NCI-H2029 treated with DMSO at 0.1 percent for 48 hours (cell line): ENCODE measurements around the gene MND1.

Experiments used
- DNase-seq: peaks from one replicate; lab custom pipeline; 2025; lab: John Stamatoyannopoulos, UW

MND1 gene, protein sequence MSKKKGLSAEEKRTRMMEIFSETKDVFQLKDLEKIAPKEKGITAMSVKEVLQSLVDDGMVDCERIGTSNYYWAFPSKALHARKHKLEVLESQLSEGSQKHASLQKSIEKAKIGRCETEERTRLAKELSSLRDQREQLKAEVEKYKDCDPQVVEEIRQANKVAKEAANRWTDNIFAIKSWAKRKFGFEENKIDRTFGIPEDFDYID

DNA sequence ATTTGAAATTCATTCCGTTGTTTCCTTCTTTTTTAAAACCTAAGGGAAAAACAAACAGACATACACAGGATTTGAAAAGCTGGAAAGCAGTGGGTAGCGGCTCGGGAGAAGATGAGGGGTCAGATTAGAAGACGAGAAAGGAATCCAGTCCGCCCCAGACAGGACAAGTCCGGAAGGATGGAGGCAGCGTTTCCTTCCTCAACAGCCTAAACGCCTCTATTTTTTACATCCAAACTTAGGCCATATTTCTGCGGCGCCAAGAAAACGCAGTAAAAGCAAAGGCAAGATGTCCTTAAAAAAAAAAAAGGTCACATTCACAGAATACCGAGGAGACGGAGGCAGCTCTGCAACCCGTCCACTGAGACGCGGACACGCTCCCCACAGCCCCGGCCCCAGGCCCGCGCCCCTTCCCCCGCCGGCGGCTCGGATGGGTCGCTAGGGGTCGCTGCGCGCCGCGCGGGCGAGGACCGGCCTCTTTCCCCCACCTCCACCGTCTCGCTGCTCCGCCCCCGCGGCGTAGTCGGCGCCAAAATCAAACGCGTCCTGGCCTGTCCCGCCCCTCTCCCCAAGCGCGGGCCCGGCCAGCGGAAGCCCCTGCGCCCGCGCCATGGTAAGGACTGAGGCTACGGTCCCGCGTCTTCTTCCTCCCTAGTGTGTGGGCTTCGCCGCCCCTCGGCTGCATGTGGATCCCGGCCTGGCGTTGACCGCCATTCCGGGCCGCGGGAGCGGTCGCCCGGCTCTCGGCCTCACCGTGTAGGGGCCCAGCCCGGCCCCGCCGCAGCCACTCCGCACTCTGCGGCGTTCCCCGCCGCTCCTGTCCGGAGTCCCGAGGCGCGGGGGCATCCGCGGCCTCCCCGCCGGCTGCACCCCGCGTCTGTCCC is at the start of gene MND1:
MND1 (plus strand) TSS at position 558 of the 881 bp plus-strand sequence; CDS start at position 608, 50 bp downstream.
- DNase-seq: peak; percentile 15

DNA sequence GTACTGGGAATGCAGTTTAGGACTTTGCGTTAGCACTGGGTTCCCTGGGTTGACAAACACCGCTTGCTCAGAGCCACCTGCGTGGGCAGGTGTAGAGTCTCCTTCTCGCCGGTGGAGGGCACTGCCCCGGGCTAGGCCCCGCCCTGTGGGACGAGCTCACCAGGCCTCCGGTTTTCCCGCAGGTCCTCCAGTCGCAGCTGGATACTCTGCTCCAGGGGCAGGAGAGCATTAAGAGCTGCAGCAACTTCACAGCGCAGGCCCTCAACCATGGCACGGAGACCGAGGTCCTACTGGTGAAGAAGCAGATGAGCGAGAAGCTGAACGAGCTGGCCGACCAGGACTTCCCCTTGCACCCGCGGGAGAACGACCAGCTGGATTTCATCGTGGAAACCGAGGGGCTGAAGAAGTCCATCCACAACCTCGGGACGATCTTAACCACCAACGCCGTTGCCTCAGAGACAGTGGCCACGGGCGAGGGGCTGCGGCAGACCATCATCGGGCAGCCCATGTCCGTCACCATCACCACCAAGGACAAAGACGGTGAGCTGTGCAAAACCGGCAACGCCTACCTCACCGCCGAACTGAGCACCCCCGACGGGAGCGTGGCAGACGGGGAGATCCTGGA is 49.2 kb upstream of the MND1 start:
- DNase-seq: no peak

GRCh38 chr4:153296040-153296823 is 48.3 kb upstream of the MND1 start:
- DNase-seq: no peak

GRCh38 chr4:153297116-153297515 is 47.4 kb upstream of the MND1 start:
- DNase-seq: no peak

DNA sequence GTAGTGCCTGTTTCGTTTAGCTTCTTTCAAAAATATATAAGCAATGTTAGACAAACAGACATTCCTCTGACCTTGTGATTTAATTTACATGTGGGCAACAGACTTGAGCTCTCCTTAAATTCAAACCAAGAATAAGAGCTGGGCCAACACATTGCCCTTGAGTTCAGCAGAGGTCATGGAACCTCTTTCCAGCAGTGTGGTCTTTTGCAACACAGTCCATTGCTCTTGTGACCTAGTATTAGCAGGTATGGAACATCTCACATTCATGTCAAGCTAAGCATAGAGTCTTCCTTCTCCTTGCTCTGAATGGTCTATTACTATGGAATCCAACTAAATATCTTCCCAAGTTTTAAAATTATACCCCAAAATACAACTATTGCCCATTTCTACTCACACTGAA is 33.7 kb upstream of the MND1 start:
- DNase-seq: no peak

DNA sequence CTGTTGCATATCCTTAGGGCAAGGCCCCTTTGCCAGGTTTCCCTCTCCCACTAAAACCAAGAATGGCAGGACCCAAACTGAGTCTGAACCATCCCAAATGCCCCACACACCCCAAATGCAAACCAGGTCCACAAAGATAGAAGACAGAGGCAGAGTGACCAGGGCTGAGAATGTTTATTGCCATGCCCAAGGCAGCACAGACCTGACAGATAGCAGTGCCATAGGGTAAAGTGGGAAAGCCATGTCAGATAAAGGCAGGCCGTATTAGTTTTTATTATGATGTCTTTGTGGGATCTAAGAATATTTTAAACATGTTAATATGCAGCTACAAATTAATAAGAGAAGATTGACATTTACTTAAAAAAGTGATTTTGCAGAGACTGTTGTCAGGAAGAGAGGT is 29.6 kb upstream of the MND1 start:
- no peak for DNase-seq

DNA sequence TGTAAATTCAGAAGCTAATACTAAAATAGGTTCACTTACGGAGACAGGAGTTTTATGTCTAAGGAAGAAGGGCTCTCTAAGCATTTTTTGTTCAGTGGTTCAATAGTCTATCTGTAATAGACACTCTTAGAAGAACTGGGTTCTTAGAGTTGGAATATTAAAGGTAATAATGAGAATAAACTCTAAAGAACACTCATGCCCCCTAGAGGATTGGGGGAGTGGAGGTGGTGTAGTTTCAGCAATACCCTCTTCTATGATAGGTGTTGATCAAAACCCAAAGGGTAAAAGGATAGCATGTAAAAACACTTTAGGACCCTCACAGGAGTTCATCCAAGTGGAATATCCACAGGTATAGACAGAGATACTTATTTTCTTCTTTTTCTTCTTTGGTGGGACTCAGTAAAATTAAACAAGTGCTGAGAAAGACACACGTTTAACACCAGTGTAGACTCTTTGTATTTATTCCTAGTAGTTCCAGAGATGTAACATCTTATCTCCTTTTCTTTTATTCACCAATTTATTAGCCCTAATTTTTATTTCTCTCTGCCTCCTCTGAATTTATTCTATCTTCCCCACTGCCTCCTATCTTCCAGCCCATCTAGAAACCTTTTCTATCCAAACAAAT is 25.7 kb upstream of the MND1 start:
- DNase-seq: peak; percentile 23

DNA sequence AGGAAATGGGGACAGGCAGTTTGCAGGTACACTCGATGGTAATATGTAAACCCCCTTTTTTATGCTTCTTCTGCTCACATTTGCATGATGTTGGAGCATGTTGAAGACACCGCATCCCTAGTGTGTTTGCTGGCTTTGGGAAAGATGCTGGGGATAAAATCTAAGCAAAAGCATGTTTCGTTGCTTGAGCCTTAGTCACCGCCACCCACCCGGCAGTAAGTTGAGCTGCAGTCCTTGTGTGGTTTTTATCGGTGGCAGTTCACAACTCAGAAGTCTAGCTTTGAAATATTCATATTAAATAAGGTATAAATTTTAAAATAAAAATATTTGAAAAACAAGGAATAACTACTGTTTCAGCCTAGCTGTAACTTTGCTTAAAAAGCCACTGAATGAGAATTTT is 21.7 kb upstream of the MND1 start:
- DNase-seq: no peak

GRCh38 chr4:153324046-153324445 is 20.4 kb upstream of the MND1 start:
- DNase-seq: no peak

DNA sequence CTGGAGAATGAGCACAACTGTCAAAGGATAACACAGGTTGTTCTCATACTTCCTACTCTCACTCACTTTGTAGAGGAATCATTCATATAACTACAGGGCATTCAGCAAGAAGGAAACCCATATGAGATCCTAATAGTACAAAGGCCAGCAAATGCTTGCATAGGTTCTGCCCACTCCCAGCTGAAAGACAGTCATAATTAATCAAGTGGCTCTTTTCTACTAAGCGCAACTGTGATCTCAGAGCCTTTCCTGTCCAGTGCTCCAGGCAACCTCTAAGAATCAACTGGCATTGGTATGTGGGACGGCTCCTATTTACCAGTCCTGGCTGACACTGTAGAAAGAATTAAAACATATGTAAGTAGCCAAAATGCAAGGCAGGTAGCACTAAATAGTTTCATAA is 18.9 kb upstream of the MND1 start:
- DNase-seq: no peak

DNA sequence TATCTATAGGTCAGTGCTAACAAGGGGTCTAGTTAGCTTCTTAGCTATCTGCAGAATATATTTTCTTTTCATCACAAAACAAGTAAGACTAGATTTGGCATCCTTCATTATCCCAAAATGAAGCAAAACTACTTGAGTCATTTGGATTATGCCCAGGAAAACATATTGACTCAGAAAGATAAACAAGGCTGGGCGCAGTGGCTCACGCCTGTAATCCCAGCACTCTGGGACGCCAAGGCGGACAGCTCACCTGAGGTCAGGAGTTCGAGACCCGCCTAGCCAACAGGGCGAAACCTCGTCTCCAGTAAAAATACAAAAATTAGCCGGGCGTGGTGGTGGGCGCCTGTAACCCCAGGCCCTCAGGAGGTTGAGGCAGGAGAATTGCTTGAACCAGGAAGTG is 18.0 kb upstream of the MND1 start:
- no peak for DNase-seq

- DNase-seq: no peak
Measured at GRCh38 chr4:153327247-153327646, 17.2 kb upstream of the MND1 start.

GRCh38 chr4:153332936-153333335 is 11.6 kb upstream of the MND1 start:
- DNase-seq: no peak

DNA sequence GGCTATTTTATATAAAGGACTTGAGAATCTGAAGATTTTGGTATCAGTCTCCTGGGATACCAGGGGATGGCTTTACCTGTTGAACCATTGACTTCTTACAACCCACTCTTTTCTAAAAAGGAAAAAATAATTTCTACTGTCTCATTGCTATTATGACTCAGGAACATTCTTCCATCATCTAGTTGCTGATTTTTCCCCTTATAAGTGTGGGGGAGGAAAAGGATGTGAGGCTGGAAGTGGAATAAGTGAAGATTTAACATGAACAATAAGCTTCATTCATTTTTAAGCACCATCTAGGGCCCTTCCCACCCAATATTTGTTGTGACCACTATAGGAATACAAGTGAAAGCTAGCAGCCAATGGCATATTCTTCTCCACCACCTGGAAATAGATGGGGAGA is 10.6 kb upstream of the MND1 start:
- DNase-seq: no peak

- DNase-seq: no peak
Measured at GRCh38 chr4:153335665-153336064, 8.8 kb upstream of the MND1 start.

DNA sequence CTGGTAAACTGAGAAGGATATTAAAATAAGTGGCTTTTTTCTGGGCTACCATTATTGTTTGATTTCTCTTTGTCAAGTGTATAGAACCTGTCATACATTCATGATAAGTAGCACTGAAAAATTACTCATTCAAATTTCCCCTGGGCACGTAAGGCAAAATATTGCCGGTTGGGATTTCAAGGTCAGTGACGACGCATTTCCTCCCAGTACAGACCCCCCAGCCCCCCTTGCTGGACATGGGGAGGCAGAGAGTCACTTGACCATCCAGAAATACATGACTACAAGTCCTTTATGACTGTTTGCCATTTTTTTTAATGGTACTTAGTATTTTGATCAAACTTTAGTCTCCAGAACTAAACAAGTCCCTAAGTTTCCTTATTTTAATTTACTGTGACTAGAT is 6.8 kb upstream of the MND1 start:
- DNase-seq: no peak

DNA sequence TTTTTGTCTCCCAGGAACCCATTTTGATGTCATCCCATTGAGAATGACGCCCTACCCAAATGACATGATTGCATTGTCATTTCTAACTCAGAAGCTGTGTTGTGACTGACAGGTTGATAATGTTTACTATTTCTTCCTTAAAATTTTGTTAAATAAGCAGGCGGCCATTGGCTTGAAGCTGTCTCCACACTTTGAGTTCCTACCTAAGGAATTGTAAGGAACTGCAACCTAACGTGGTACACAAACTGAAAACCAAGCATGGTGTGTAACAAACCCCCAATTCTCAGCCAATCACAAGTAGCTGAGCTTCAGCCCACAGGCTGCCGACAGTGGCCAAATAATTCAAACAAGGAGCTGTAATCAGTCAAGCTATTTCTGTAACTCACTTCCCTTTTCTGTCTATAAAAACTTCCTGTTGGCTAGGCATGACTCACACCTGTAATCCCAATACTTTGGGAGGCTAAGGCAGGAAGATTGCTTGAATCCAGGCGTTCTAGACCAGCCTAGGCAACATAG is 2.9 kb upstream of the MND1 start:
- DNase-seq: no peak

- DNase-seq: no peak
Measured at GRCh38 chr4:153342751-153343552, 1.5 kb upstream of the MND1 start.

DNA sequence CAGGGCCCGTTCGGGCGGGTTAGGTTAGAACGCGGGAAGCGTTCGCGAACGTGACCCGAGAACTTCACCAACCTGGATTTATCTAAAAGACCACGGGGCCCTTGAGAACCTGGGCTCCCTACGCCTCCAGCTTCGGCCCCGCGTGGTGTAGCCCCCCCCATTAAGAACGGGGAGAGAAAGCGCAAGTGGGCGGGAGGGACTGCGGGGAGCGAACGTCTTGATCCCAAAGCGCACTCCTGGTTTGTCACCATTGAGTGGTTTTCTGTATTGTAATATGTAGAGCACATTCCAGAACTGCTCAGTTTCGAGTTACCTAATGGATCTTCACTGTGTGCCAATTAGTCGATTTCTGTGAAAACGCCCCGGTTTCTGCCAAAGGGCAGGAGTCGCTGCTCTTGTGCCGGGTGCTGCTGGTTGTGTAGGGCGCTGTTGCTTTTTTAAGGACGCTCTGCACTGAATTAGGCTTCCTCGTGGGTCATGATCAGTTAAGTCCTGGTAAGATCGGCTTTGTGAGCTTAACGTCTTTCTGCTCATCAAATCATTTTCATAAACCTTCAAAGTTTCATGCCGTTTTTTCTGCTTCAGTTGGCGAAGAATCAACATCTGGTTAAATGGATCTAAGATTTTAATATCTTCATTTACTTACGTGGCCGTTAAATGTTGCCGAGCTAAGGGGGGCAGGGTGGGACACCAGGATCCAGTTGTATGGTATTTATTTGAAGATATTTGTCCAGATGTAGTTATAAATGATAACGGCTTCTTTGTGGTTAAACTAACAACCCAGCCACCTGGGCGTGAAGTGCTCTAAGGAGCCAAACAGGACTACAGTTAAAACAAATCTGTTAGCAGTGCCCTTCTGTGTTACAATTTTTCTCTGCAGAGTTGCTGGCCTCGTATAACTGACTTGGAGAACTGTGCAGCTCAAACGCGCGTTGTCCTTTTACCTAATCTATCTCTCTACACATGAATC is 809 bp downstream of the MND1 start:
- no peak for DNase-seq

DNA sequence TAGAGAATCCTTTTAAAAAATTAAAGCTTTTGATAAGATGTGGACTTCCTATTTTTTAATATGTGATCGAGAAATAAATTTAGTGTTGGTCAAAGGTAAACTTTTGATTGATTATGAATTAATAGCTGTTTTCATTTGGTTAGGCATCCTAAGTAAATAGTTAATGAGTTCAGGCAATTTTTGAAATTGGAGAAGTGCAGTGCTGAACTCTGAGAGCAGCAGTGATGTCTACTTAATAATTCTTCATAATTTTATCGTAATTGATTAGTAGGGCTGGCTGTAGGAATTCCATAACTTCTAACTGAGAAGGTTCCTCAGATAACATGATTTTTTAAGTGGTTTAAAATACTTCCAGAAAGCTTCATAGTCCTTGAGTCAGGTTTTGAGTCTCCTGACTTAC is 1.5 kb downstream of the MND1 start:
- DNase-seq: no peak
